Adrenal gland (tissue), 5 donors: ENCODE data around the gene TMC1.

Source experiments
- POLR2A ChIP-seq, 2 donors: fragments of 450-650 bp; IDR thresholded peaks; one replicate each; pipeline ENCODE4 v1.6.1; 2017; ENCODE audit warnings: antibody characterized with exemption in 2 of 2, mild to moderate bottlenecking in 2 of 2, moderate library complexity in 1 of 2
- TF ChIP-seq, protein P1 (sequence below), 6 experiments: fragments of 450-650 bp in 4 of 6; fragments of 200-600 bp in 2 of 6; sonication (generic) in 1 of 6; IDR thresholded peaks; 1 replicate in 5 of 6; 2 replicates in 1 of 6; pipeline versions ENCODE4 v1.5.1 to v1.8.0; 2016 to 2021; ENCODE audit warnings: antibody characterized with exemption in 6 of 6, mild to moderate bottlenecking in 2 of 6, moderate library complexity in 1 of 6
- donor health status: DM: no; HTN: no; CAD: no.

DNA sequence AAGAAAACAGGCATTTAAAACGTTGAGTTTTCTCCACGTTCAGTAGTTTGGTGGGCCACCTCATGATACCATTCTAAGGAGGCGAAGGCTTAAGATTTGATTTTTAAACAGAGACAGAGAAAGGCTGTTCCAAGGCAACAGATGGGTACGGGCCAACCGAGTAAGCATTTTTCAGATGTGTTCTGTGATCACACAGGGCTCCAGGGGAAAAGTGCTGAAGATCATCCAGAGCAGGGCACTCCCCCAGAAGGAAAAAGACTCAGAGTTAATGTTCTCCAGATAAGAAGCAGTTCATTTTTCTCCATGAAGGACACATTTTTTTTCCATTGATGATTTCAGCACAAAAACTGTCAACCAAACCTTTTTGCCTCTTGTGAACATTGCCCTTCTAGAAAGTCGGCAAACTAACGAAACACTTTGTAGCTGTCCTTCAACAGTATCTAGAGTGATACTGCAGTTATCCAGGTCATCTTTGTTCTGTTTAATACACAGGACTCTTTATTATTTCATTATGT, 292.7 kb downstream of the TMC1 start:
- no peak for TF ChIP-seq POLR2A (IDR thresholded peaks at IDR 0.05)
- TF ChIP-seq, protein P1, sequence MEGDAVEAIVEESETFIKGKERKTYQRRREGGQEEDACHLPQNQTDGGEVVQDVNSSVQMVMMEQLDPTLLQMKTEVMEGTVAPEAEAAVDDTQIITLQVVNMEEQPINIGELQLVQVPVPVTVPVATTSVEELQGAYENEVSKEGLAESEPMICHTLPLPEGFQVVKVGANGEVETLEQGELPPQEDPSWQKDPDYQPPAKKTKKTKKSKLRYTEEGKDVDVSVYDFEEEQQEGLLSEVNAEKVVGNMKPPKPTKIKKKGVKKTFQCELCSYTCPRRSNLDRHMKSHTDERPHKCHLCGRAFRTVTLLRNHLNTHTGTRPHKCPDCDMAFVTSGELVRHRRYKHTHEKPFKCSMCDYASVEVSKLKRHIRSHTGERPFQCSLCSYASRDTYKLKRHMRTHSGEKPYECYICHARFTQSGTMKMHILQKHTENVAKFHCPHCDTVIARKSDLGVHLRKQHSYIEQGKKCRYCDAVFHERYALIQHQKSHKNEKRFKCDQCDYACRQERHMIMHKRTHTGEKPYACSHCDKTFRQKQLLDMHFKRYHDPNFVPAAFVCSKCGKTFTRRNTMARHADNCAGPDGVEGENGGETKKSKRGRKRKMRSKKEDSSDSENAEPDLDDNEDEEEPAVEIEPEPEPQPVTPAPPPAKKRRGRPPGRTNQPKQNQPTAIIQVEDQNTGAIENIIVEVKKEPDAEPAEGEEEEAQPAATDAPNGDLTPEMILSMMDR (IDR thresholded peaks at IDR 0.05): no peak
